ENCODE results near the gene SCN8A. TPM values are rescaled to one million over a fixed set of nuclear protein-coding genes. Genes with fewer than 3 reads are reported as not detected.

Gene SCN8A
- total RNA-seq, 1 experiment from 2014 or later: 1.1 TPM

DNA sequence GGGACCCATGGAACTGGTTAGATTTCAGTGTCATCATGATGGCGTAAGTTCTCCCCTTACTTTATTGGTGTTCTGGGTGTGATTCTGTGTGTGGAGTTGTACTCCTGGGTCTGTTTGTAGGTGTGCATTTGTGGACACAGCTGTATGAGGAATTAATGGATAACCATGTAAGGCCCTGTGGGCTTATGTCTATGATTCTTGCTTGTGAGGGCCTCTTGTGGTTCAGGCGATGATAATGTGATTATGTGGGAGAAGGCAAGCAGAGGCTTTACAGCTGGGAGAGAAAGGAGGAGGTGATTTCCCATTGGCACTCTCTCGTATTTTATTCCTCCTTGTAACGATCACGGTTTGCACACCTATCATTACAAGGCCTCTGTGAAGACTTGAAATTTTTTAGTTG lies 96.1 kb downstream of the SCN8A start:
- in situ Hi-C loops (cut with HindIII; ENCODE audit: low pct_unique_long_range_greater_than_20kb, low sequenced_read_pairs): no loop called here
- no peak for DNase-seq (ENCODE audit: low read depth, low spot score)

GRCh38 chr12:51687614-51688013 lies 96.6 kb downstream of the SCN8A start:
- in situ Hi-C loops (cut with HindIII; ENCODE audit: low pct_unique_long_range_greater_than_20kb, low sequenced_read_pairs): no loop called here
- DNase-seq (ENCODE audit: low read depth, low spot score): no peak

DNA sequence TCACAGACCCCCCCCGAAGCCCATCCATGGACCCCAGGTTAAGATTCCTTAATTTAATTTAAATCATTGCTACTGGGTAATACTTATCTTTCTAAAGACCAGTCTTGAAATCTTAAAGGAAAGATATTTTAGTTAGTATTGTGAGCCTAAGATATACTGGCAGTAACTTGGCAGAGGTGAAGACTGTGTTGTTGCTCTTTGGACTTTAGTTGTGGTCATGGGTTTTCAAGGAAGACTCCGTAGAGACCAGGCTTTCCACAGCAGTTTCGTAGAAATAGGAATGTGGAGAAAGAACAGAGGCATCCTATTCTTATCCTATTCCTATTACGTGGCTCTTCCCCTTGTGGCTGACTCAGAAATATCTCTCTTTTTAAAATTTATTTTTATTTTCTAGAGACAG lies 99.0 kb downstream of the SCN8A start:
- in situ Hi-C loops (cut with HindIII; ENCODE audit: low pct_unique_long_range_greater_than_20kb, low sequenced_read_pairs): no loop called here

GRCh38 chr12:51692016-51692415 lies 101.0 kb downstream of the SCN8A start:
- in situ Hi-C loops (cut with HindIII; ENCODE audit: low pct_unique_long_range_greater_than_20kb, low sequenced_read_pairs): no loop called here
- peak; percentile 60 for DNase-seq (ENCODE audit: low read depth, low spot score)

More for the DNA sequence above, 99.0 kb downstream of the SCN8A start:
- no peak for DNase-seq (ENCODE audit: low read depth, low spot score)

DNA sequence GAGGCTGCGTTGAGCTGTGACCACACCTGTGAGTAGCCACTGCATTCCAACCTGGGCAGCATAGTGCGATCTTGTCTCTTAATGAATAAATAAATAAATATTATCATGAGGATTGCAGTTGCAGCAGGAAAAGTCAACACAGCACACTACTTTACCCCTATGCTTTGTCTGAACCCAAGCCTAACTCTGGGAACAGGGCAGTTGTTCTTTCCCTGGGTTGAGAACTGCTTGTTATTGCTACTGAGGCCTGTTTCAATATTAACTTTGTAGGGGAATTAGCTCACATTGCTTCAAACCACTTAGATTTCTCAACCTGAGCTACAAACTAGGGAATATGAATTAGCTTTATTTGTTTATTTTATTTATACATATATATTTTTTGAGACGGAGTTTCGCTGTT lies 102.5 kb downstream of the SCN8A start:
- in situ Hi-C loops (cut with HindIII; ENCODE audit: low pct_unique_long_range_greater_than_20kb, low sequenced_read_pairs): no loop called here
- no peak for DNase-seq (ENCODE audit: low read depth, low spot score)

DNA sequence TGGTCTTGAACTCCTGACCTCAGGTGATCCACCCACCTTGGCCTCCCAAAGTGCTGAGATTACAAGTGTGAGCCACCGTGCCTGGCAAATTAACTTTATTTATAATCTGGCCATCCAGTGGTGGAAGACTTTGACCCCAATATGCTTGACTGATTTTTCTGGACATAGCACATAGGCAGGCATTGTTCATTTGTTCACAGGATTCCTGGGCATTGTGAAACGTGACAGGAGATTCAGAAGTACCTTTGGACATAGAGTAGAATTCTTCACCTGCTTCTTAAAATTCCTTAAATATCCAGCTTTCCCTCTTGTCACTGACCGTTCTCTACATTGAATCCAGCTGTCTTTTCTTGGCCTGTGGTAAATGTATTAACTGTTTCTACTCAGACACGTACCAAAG lies 103.1 kb downstream of the SCN8A start:
- in situ Hi-C loops (cut with HindIII; ENCODE audit: low pct_unique_long_range_greater_than_20kb, low sequenced_read_pairs): no loop called here
- no peak for DNase-seq (ENCODE audit: low read depth, low spot score)

- DNase-seq (ENCODE audit: low read depth, low spot score): no peak
- in situ Hi-C loops (cut with HindIII; ENCODE audit: low pct_unique_long_range_greater_than_20kb, low sequenced_read_pairs): no loop called here
Observed at GRCh38 chr12:51695241-51696010, 104.4 kb downstream of the SCN8A start.

- DNase-seq (ENCODE audit: low read depth, low spot score): no peak
- in situ Hi-C loops (cut with HindIII; ENCODE audit: low pct_unique_long_range_greater_than_20kb, low sequenced_read_pairs): no loop called here
Observed at GRCh38 chr12:51699219-51699618, 108.2 kb downstream of the SCN8A start.

DNA sequence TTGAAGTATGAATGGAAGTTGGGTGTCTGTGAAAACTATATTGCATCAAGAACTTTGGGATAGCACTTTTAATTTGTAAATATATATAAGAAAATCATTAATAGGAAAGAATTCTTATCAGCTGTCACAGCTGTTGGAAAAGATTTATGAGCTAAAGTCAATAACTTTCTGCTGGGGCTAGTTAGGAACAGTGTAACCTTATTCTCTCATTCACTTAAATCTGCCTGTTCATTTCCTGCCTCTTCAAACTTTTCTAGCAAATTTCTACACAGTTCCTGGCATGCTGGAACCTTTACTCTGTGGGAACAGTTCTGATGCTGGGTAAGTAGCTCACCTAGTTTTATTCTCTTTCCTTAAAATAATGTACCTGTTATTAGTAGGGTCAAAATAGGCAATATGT lies 109.9 kb downstream of the SCN8A start:
- no peak for DNase-seq (ENCODE audit: low read depth, low spot score)
- in situ Hi-C loops (cut with HindIII; ENCODE audit: low pct_unique_long_range_greater_than_20kb, low sequenced_read_pairs): no loop called here

GRCh38 chr12:51702587-51702986 lies 111.6 kb downstream of the SCN8A start:
- no peak for DNase-seq (ENCODE audit: low read depth, low spot score)
- in situ Hi-C loops (cut with HindIII; ENCODE audit: low pct_unique_long_range_greater_than_20kb, low sequenced_read_pairs): no loop called here

DNA sequence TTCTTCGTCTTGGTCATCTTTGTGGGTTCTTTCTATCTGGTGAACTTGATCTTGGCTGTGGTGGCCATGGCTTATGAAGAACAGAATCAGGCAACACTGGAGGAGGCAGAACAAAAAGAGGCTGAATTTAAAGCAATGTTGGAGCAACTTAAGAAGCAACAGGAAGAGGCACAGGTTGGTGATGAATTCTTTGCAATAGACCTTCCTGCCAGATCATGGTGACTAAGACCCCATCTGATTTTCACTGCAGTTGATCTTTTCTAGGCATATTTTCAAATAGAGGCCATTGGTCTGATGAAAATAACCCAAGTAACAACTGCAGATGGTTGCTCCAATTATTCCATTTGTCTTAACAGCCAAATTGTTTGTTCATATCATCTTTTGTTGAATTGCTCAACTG lies 114.4 kb downstream of the SCN8A start:
- no peak for DNase-seq (ENCODE audit: low read depth, low spot score)
- in situ Hi-C loops (cut with HindIII; ENCODE audit: low pct_unique_long_range_greater_than_20kb, low sequenced_read_pairs): no loop called here

DNA sequence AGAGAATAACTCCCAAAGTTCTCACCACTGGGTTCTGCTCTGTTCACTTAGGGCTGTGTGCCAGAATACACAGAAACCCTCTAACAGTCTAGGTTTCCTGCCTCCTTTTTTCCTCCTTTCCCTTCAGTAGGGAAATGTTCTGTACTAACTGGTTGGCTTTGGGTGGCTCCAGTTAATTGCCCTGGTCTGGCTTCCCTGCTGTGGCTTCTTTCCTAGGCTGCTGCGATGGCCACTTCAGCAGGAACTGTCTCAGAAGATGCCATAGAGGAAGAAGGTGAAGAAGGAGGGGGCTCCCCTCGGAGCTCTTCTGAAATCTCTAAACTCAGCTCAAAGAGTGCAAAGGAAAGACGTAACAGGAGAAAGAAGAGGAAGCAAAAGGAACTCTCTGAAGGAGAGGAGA lies 115.2 kb downstream of the SCN8A start:
- in situ Hi-C loops (cut with HindIII; ENCODE audit: low pct_unique_long_range_greater_than_20kb, low sequenced_read_pairs): no loop called here
- no peak for DNase-seq (ENCODE audit: low read depth, low spot score)

DNA sequence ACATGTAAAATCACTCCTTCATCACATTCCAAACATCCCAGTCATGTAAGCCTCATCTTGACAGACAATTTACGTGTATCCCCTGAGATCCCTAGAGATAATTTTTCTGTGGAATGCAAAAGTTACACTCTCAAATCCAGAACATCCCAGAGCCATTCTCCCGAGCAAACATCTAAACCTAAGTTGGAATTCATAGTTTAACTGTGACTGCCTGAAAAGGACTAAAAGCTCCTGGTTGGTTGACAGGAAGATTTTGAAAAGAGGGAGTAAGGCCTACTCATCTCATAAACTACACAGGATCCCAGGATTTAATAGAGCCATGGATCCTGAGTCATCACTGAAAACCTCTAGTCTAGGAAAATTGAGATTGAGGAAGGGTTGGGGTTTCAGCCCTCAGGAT lies 123.6 kb downstream of the SCN8A start:
- in situ Hi-C loops (cut with HindIII; ENCODE audit: low pct_unique_long_range_greater_than_20kb, low sequenced_read_pairs): no loop called here
- DNase-seq (ENCODE audit: low read depth, low spot score): no peak

DNA sequence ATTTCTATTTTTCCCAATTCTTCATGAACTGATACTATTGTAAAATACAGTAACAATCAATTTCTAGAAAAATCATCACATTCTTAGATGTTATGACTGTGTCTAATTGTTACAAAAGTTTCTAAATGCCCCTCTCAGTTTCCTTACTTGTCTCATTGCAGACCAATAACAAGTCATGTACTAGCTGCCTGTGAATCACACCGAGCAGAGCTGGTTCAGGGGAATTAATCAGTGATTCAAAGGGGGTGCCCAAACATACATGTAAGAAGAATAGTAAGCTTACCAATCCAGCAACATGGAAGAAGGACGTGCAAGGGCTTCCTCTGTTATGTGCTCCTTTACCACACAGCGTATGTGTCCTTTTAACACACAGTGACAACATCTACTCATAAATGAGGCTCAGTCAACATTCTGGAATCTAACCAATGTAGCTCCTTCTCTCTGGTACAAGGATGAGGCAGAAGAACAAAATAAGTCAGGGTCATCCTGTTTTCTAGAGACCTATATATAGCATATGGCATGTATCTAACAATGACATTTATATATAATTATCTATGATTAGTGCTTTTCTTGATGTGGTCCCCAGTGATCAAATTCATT lies 126.4 kb downstream of the SCN8A start:
- in situ Hi-C loops (cut with HindIII; ENCODE audit: low pct_unique_long_range_greater_than_20kb, low sequenced_read_pairs): no loop called here
- DNase-seq (ENCODE audit: low read depth, low spot score): no peak

- DNase-seq (ENCODE audit: low read depth, low spot score): no peak
- in situ Hi-C loops (cut with HindIII; ENCODE audit: low pct_unique_long_range_greater_than_20kb, low sequenced_read_pairs): no loop called here
Observed at GRCh38 chr12:51721282-51721940, 130.4 kb downstream of the SCN8A start.

DNA sequence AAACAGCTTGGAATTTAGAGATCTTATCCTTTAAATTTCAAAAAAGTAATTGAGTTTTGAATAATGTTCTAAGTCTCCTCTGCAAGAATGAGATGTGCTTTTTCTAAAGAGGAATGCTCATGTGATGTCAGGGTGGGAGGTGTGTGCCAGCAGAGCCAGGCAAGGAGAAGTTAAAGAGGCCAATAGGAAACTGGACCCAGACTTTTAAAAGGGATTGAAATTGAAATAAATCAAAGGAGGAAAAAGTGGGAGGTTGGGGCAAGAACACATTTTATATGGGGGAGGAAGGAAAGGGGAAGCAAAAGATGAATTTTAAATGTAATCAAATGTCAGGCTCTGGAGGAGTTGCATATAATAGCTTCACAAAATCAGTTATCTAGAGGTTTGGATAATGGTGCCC lies 131.4 kb downstream of the SCN8A start:
- in situ Hi-C loops (cut with HindIII; ENCODE audit: low pct_unique_long_range_greater_than_20kb, low sequenced_read_pairs): no loop called here
- no peak for DNase-seq (ENCODE audit: low read depth, low spot score)

DNA sequence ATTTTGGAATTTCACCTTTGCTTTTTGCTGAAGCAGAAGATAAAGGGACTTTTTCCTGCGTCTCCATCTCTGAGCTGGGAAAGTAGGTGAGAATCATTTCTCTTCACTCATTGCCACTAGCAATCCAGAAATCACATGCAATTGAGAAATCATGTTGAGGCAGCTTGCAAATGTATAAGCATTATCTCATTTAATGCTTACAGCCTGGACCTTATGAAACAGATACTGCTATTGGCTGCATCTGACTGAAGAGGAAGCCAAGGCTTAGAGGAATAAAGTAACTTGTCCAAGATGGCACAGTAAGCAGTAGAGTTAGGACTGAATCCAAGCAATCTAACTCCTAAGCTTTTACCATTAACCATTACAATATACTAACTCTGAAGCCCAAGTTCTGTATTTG lies 135.1 kb downstream of the SCN8A start:
- in situ Hi-C loops (cut with HindIII; ENCODE audit: low pct_unique_long_range_greater_than_20kb, low sequenced_read_pairs): no loop called here

DNA sequence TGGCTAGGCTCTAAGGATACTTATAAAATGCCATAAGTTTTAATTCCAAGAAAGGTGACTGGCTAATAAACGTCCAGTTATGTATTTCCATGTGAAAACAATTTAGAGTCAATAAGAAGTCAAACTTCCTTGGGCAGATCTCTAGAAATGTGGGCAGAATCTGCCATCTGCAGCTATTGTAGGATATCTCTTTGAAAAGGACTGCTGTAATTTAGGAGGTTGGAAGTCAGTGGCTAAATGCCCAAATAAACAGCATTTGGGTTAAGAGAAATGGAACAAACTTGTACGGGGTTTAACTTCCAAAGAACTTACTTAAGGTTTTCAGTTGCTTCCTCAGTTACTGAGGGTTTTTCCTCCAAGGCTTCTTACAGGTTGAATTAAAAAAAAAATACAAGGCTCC lies 135.9 kb downstream of the SCN8A start:
- DNase-seq (ENCODE audit: low read depth, low spot score): no peak
- in situ Hi-C loops (cut with HindIII; ENCODE audit: low pct_unique_long_range_greater_than_20kb, low sequenced_read_pairs): no loop called here

More for the DNA sequence above, 135.1 kb downstream of the SCN8A start:
- no peak for DNase-seq (ENCODE audit: low read depth, low spot score)

- DNase-seq (ENCODE audit: low read depth, low spot score): no peak
- in situ Hi-C loops (cut with HindIII; ENCODE audit: low pct_unique_long_range_greater_than_20kb, low sequenced_read_pairs): no loop called here
Observed at GRCh38 chr12:51729331-51729730, 138.3 kb downstream of the SCN8A start.

Data from SK-MEL-5 (cell line).